K562 (cell line): ENCODE data around the gene LRRK2. TPM values are rescaled to one million over a fixed set of nuclear protein-coding genes. Genes with fewer than 3 reads are reported as not detected.

ENCODE experiments used
- ATAC-seq: fragments of 200-7000 bp; cut with Tn5 transposase; 3 replicates; pipeline ENCODE4 v1.9.1; 2020; ENCODE audit warnings: moderate library complexity
- BruUV-seq: library from RNA; stranded (reverse); fragments of 400-500 nt; replicated peaks from 2 replicates; lab custom pipeline; 2021; lab: Mats Ljungman, UMichigan
- CTCF ChIA-PET: fragments of 300-600 bp; formaldehyde crosslinking; extraction: SDS; loops from one replicate; lab custom pipeline; 2021; ENCODE audit warnings: low intra/inter-chr PET ratio; lab: Yijun Ruan, JAX
- POLR2A ChIA-PET: fragments of 300-600, 350-650 bp; sonication (Branson Sonifier 250); formaldehyde crosslinking; extraction: SDS; loops from one replicate; lab custom pipeline; 2021; ENCODE audit warnings: antibody characterized with exemption, inconsistent platforms; lab: Yijun Ruan, JAX
- DNase-seq, 4 experiments: peaks; one replicate each; pipeline versions ENCODE4 v3.0.0 to v3.0.0-alpha.2; 2011 to 2018; ENCODE audit warnings: low spot score in 3 of 4, mixed read lengths in 3 of 4; ENCODE audit errors: extremely low read depth in 1 of 4
- FAIRE-seq: peaks from 2 replicates; lab custom pipeline; 2011; peaks lifted over from hg19 to GRCh38; lab: Jason Lieb, UNC
- H2AFZ ChIP-seq: 2 replicates; pipeline ENCODE4 v1.6.0; 2011; ENCODE audit warnings: low read depth, low read length, control low read depth, inconsistent platforms
- H3K27ac ChIP-seq: fragments of 200-600 bp; 3 replicates; pipeline ENCODE4 v1.8.0; 2011; ENCODE audit warnings: low read depth, mild to moderate bottlenecking, control low read depth, inconsistent platforms, low read length, moderate library complexity, mixed read lengths; ENCODE audit errors: extremely low read depth
- H3K27me3 ChIP-seq, 2 experiments: fragments of 300-600 bp in 1 of 2; 2 replicates in 1 of 2; 3 replicates in 1 of 2; pipeline versions ENCODE4 v1.6.0 to v1.8.0; 2011; ENCODE audit warnings: inconsistent platforms in 2 of 2, low read length in 2 of 2, mild to moderate bottlenecking in 1 of 2, mixed read lengths in 1 of 2, moderate library complexity in 1 of 2; ENCODE audit not compliant: control insufficient read depth in 2 of 2, insufficient read depth in 2 of 2
- H3K36me3 ChIP-seq: fragments of 300-600 bp; 3 replicates; pipeline ENCODE4 v1.8.0; 2011; ENCODE audit warnings: mild to moderate bottlenecking, low read length, inconsistent platforms; ENCODE audit not compliant: control insufficient read depth, insufficient read depth
- H3K4me1 ChIP-seq, 2 experiments: fragments of 200-600 bp in 1 of 2; replicated peaks in 1 of 2; 2 replicates in 1 of 2; 3 replicates in 1 of 2; pipeline versions ENCODE4 v1.5.1 to v1.8.0; 2011; ENCODE audit warnings: inconsistent platforms in 2 of 2, low read length in 2 of 2, mild to moderate bottlenecking in 1 of 2, mixed read lengths in 1 of 2, moderate library complexity in 1 of 2; ENCODE audit not compliant: control insufficient read depth in 2 of 2, insufficient read depth in 2 of 2
- H3K4me2 ChIP-seq: 2 replicates; pipeline ENCODE4 v1.6.1; 2011; ENCODE audit warnings: low read length, control low read depth, inconsistent platforms, mixed read lengths; ENCODE audit not compliant: insufficient read depth
- H3K4me3 ChIP-seq: fragments of 200-600 bp; sonication (generic), shearing (Covaris generic); 2 replicates; pipeline ENCODE4 v1.5.1; 2016; ENCODE audit warnings: control low read depth, inconsistent platforms
- H3K79me2 ChIP-seq: fragments of 200-600 bp; 3 replicates; pipeline ENCODE4 v1.8.0; 2011; ENCODE audit warnings: low read length, inconsistent platforms; ENCODE audit not compliant: control insufficient read depth, insufficient read depth
- H3K9ac ChIP-seq, 2 experiments: 2 replicates each; pipeline versions ENCODE4 v1.6.0 to v1.6.1; 2011; ENCODE audit warnings: low read depth in 2 of 2, low read length in 2 of 2, control low read depth in 1 of 2, inconsistent platforms in 1 of 2, mild to moderate bottlenecking in 1 of 2, mixed read lengths in 1 of 2; ENCODE audit not compliant: insufficient read depth in 1 of 2
- H3K9me1 ChIP-seq: one replicate; pipeline ENCODE4 v1.6.0; 2011; ENCODE audit warnings: inconsistent platforms, mild to moderate bottlenecking, low read length, moderate library complexity; ENCODE audit not compliant: control insufficient read depth, insufficient read depth
- H3K9me3 ChIP-seq: replicated peaks from 2 replicates; pipeline ENCODE4 v1.5.1; 2011; ENCODE audit warnings: low read depth, low read length, inconsistent platforms; ENCODE audit not compliant: control insufficient read depth, insufficient read depth
- H4K20me1 ChIP-seq: replicated peaks from 2 replicates; pipeline ENCODE4 v1.6.1; 2011; ENCODE audit warnings: low read length, inconsistent platforms, mixed read lengths; ENCODE audit not compliant: control insufficient read depth, insufficient read depth
- ARID4B ChIP-seq: sonication (generic); formaldehyde crosslinking; IDR thresholded peaks from 2 replicates; pipeline ENCODE4 v1.8.0; 2022; ENCODE audit warnings: mild to moderate bottlenecking, missing genetic modification reagents
- ATF7 ChIP-seq: fragments of 450-650 bp; IDR thresholded peaks from 2 replicates; pipeline ENCODE4 v1.7.1; 2014; ENCODE audit warnings: mild to moderate bottlenecking, moderate library complexity
- BCOR ChIP-seq: fragments of 450-650 bp; IDR thresholded peaks from 2 replicates; pipeline ENCODE4 v1.6.1; 2016
- CHAMP1 ChIP-seq: fragments of 450-650 bp; IDR thresholded peaks from 2 replicates; pipeline ENCODE4 v1.6.1; 2016; ENCODE audit warnings: mild to moderate bottlenecking
- ELF4 ChIP-seq: fragments of 450-650 bp; formaldehyde crosslinking; IDR thresholded peaks from 2 replicates; pipeline ENCODE4 v1.4.0; 2022; ENCODE audit warnings: missing genetic modification characterization
- FUS ChIP-seq: fragments of 200-400 bp; formaldehyde crosslinking; optimal IDR thresholded peaks from 2 replicates; pipeline ENCODE3; 2017; ENCODE audit warnings: low read depth, low read length
- GATAD2B ChIP-seq: fragments of 450-650 bp; IDR thresholded peaks from 2 replicates; pipeline ENCODE4 v1.6.1; 2017; ENCODE audit warnings: mild to moderate bottlenecking, borderline replicate concordance
- HOXB6 ChIP-seq: fragments of 250-450 bp; sonication (Bioruptor Pico); IDR thresholded peaks from 2 replicates; pipeline ENCODE4 v1.5.1; 2022; ENCODE audit warnings: mild to moderate bottlenecking, borderline replicate concordance
- IFI16 ChIP-seq: fragments of 250-450 bp; sonication (Bioruptor Pico); IDR thresholded peaks from 2 replicates; pipeline ENCODE4 v2.1.2; 2022; ENCODE audit warnings: mild to moderate bottlenecking, inconsistent platforms
- MAFG ChIP-seq: fragments of 450-650 bp; conservative IDR thresholded peaks from 2 replicates; pipeline ENCODE4 v1.6.1; 2016; ENCODE audit warnings: missing genetic modification characterization, missing compliant biosample characterization
- MIER1 ChIP-seq: fragments of 450-650 bp; IDR thresholded peaks from 2 replicates; pipeline ENCODE4 v1.6.1; 2016; ENCODE audit warnings: antibody characterized with exemption, mild to moderate bottlenecking, low read depth
- SRSF9 ChIP-seq: fragments of 200-400 bp; formaldehyde crosslinking; IDR thresholded peaks from 2 replicates; pipeline ENCODE4 v1.6.1; 2017; ENCODE audit warnings: low read depth, low read length, borderline replicate concordance
- YY1 ChIP-seq, 3 experiments: IDR thresholded peaks; 2 replicates each; pipeline ENCODE4 v1.6.1; 2011; ENCODE audit warnings: low read length in 2 of 3, mild to moderate bottlenecking in 2 of 3, moderate library complexity in 2 of 3, borderline replicate concordance in 1 of 3, control low read depth in 1 of 3, low read depth in 1 of 3; ENCODE audit not compliant: insufficient read depth in 3 of 3, insufficient replicate concordance in 2 of 3, control insufficient read depth in 1 of 3, insufficient read length in 1 of 3; ENCODE audit errors: extremely low read depth in 1 of 3
- WGBS: fragments of 100-300 bp; shearing (Covaris generic); methylation state at CpG from one replicate; pipeline ENCODE4 v1.1.6; 2016; ENCODE audit warnings: low coverage, mixed read lengths; ENCODE audit not compliant: insufficient coverage; ENCODE audit errors: missing lambda C conversion rate; 5-methylcytosine and 5-hydroxymethylcytosine counted together
- in situ Hi-C: fragments of 300-500 bp; cut with MboI; formaldehyde crosslinking; loops from 4 replicates; pipeline ENCODE4 v1.15.0; 2018; ENCODE audit warnings: inconsistent platforms, mixed read lengths
- intact Hi-C: fragments of 100-400 bp; cut with micrococcal nuclease; formaldehyde crosslinking; loops from 2 replicates; pipeline ENCODE4 v1.14.2; 2022
- polyA plus RNA-seq, 8 experiments: library from polyadenylated mRNA; depleted of rRNA in 4 of 8; stranded (reverse) in 5 of 8; unstranded in 3 of 8; fragments of >200 nt; fragmentation: Nextera tagmentation in 2 of 8; fragmentation: Illumina TruSeq in 1 of 8; extraction: Ambion mirVana in 2 of 8; extraction: Trizol in 1 of 8; gene quantifications; 2 replicates each; pipeline versions ENCODE4 v1.2.1 to v1.2.3, GENCODE V29; 2011 to 2014; ENCODE audit warnings: inconsistent platforms in 1 of 8, missing spikeins in 1 of 8
- total RNA-seq, 7 experiments: library from RNA; depleted of rRNA in 6 of 7; stranded (reverse); fragments of >200 nt in 6 of 7; fragmentation: Illumina TruSeq in 2 of 7; extraction: Trizol in 2 of 7; gene quantifications; 2 replicates each; pipeline versions ENCODE4 v1.2.1 to v1.2.3, GENCODE V29; 2011 to 2021; ENCODE audit warnings: low replicate concordance in 1 of 7

LRRK2 gene
- total and polyA plus RNA-seq, 9 of the 15 experiments (the other 6 are each of a cell fraction or from before 2014, with no cell fraction given): 0.03 to 0.89 (median 0.31) TPM

- CTCF ChIA-PET: no interaction called here
- no peak overlapping the region for H2AFZ ChIP-seq
- FAIRE-seq (no peak), DNase-seq (no peak), ATAC-seq (no peak)
- no peaks in the 10 kb centered on the region for H3K79me2 ChIP-seq
- no peaks in the 10 kb centered on the region for H3K36me3 ChIP-seq
- H4K20me1 ChIP-seq: no peaks in the 10 kb centered on the region
- 1% methylated on average over 4 of the region's 4 CpGs for WGBS
- H3K4me3 ChIP-seq: no peak overlapping the region
- TF ChIP-seq SRSF9 (no peak), YY1 (IDR thresholded peaks at IDR 0.05; ENCODE audit: borderline replicate concordance in 1 of 3, control insufficient read depth in 1 of 3, extremely low read depth in 1 of 3, insufficient read depth in 3 of 3, insufficient read length in 1 of 3, insufficient replicate concordance in 2 of 3, low read depth in 1 of 3, low read length in 2 of 3) (no peak), ATF7 (no peak), ELF4 (CRISPR knock-in tag) (no peak), FUS (no peak), MIER1 (no peak), IFI16 (no peak), BCOR (no peak), HOXB6 (CRISPR knock-in tag) (no peak), ARID4B (CRISPR knock-in tag) (no peak), CHAMP1 (no peak), GATAD2B (no peak), MAFG (tag) (no peak)
- H3K9ac ChIP-seq: no peak overlapping the region
- no peaks in the 10 kb centered on the region for H3K4me1 ChIP-seq
- POLR2A ChIA-PET: no interaction called here
- no peak overlapping the region for H3K27ac ChIP-seq
- H3K4me2 ChIP-seq: no peak overlapping the region
- in situ Hi-C loops (no loop called here), intact Hi-C loops (no loop called here)
- no TSS peak for BruUV-seq
- no peaks in the 10 kb centered on the region for H3K27me3 ChIP-seq
- no peaks in the 10 kb centered on the region for H3K9me3 ChIP-seq
- H3K9me1 ChIP-seq: no peaks in the 10 kb centered on the region
Observed at GRCh38 chr12:40185303-40185693, 39.5 kb upstream of the LRRK2 start.
